Activated naive CD4-positive, alpha-beta T cell treated with anti-CD3 and anti-CD28 coated beads, Interleukin-2, amount 50 U/mL, for 72 hours (primary cell): ENCODE data around the gene INTS15. TPM values are rescaled to one million over a fixed set of nuclear protein-coding genes. Genes with fewer than 3 reads are reported as not detected.
"Not testable (repeated sequence)": the region's sequence is repeated elsewhere in the genome, so short reads cannot be mapped to it uniquely, and the experiment has no call there.

ENCODE experiments used
- ATAC-seq, 2 donors: fragments of 150-1000 bp; cut with Tn5 transposase; 2 replicates each; pipeline ENCODE4 v1.10.0; 2021; ENCODE audit warnings: mild to moderate bottlenecking in 2 of 2, moderate library complexity in 2 of 2
- DNase-seq, 2 donors: peaks; one replicate each; pipeline ENCODE4 v3.0.0; 2021 to 2022; ENCODE audit warnings: low spot score in 2 of 2
- H3K27ac Mint-ChIP-seq, 2 donors: one replicate each; pipeline ENCODE4 v1.8.0; 2022; ENCODE audit warnings: mild to moderate bottlenecking in 2 of 2, mixed read lengths in 2 of 2
- H3K36me3 Mint-ChIP-seq, 2 donors: one replicate each; pipeline ENCODE4 v1.8.0; 2022; ENCODE audit warnings: mixed read lengths in 2 of 2
- H3K9me3 Mint-ChIP-seq, 2 donors: one replicate each; pipeline ENCODE4 v1.8.0; 2022; ENCODE audit warnings: mixed read lengths in 2 of 2
- total RNA-seq, 2 donors: library from RNA; stranded (reverse); gene quantifications; one replicate each; pipeline ENCODE4 v1.2.3, GENCODE V29; 2022

Gene INTS15
- total RNA-seq, 2 donors from 2014 or later: 22.5 to 26.2 TPM

- no peak for DNase-seq
- H3K27ac Mint-ChIP-seq: peak overlapping the region; percentile 79 to 89
- no peaks in the 10 kb centered on the region for H3K9me3 Mint-ChIP-seq
- peaks cover 9 to 14% of the 10 kb centered on the region in 2 donors for H3K36me3 Mint-ChIP-seq
- no peak for ATAC-seq
Observed at GRCh38 chr7:6624246-6624611, 34.4 kb downstream of the INTS15 start.

- H3K36me3 Mint-ChIP-seq: peaks cover 0 to 3% of the 10 kb centered on the region in 2 donors
- H3K27ac Mint-ChIP-seq: no peak overlapping the region
Observed at GRCh38 chr7:6628045-6628444, 38.2 kb downstream of the INTS15 start.

GRCh38 chr7:6630007-6630849 lies 40.4 kb downstream of the INTS15 start:
- no peak for ATAC-seq
- no peak for DNase-seq
- H3K9me3 Mint-ChIP-seq: no peaks in the 10 kb centered on the region

More at GRCh38 chr7:6628045-6628444, 38.2 kb downstream of the INTS15 start:
- no peaks in the 10 kb centered on the region for H3K9me3 Mint-ChIP-seq
- ATAC-seq: no peak
- DNase-seq: no peak

GRCh38 chr7:6631605-6632004 lies 41.8 kb downstream of the INTS15 start:
- H3K27ac Mint-ChIP-seq: peak overlapping the region; percentile 3 to 65
- DNase-seq (no peak), ATAC-seq (peak; percentile 52 to 71)
- no peaks in the 10 kb centered on the region for H3K36me3 Mint-ChIP-seq
- H3K9me3 Mint-ChIP-seq: no peaks in the 10 kb centered on the region

More at GRCh38 chr7:6630007-6630849, 40.4 kb downstream of the INTS15 start:
- Mint-ChIP-seq H3K36me3 (no peaks in the 10 kb centered on the region), H3K27ac (no peak overlapping the region)

- no peak for DNase-seq
- H3K27ac Mint-ChIP-seq: peak overlapping the region in 1 of 2 donors; percentile 56
- H3K36me3 Mint-ChIP-seq: peaks cover 11 to 13% of the 10 kb centered on the region in 2 donors
- no peak for ATAC-seq
- H3K9me3 Mint-ChIP-seq: no peaks in the 10 kb centered on the region
Observed at GRCh38 chr7:6634021-6634420, 44.2 kb downstream of the INTS15 start.

- H3K27ac Mint-ChIP-seq, H3K9me3 Mint-ChIP-seq, DNase-seq, ATAC-seq: not testable (repeated sequence)
- H3K36me3 Mint-ChIP-seq: peaks cover 16 to 22% of the 10 kb centered on the region in 2 donors
Observed at GRCh38 chr7:6634971-6635370, 45.1 kb downstream of the INTS15 start.

- Mint-ChIP-seq H3K27ac (peak within 1 kb of the TSS; percentile 83 to 96), H3K9me3 (no peaks in the 10 kb centered on the region), H3K36me3 (peaks cover 19 to 27% of the 10 kb centered on the region in 2 donors)
- peak; percentile 70 to 75 for DNase-seq
- peak; percentile 77 to 81 for ATAC-seq
Observed at GRCh38 chr7:6636741-6637543, 47.1 kb downstream of the INTS15 start, which contains the start of gene ZNF316. TSS of gene ZNF316 (plus strand) at chr7:6637318. CDS start at chr7:6642410, 5,092 bp downstream.

GRCh38 chr7:6637544-6638229 lies 47.9 kb downstream of the INTS15 start:
- H3K27ac Mint-ChIP-seq: peak overlapping the region; percentile 81 to 96
- H3K36me3 Mint-ChIP-seq: peaks cover 19 to 27% of the 10 kb centered on the region in 2 donors
- H3K9me3 Mint-ChIP-seq: no peaks in the 10 kb centered on the region
- peak; percentile 61 to 83 for ATAC-seq
- peak; percentile 60 to 74 for DNase-seq

- no peak for ATAC-seq
- DNase-seq: no peak
- H3K9me3 Mint-ChIP-seq: no peaks in the 10 kb centered on the region
- H3K36me3 Mint-ChIP-seq: peaks cover 19 to 27% of the 10 kb centered on the region in 2 donors
- peak overlapping the region; percentile 55 to 81 for H3K27ac Mint-ChIP-seq
Observed at GRCh38 chr7:6639032-6639431, 49.2 kb downstream of the INTS15 start.

GRCh38 chr7:6639627-6640026 lies 49.8 kb downstream of the INTS15 start:
- peaks cover 19 to 27% of the 10 kb centered on the region in 2 donors for H3K36me3 Mint-ChIP-seq
- no peak for DNase-seq
- no peaks in the 10 kb centered on the region for H3K9me3 Mint-ChIP-seq
- peak overlapping the region; percentile 81 to 85 for H3K27ac Mint-ChIP-seq
- ATAC-seq: no peak

GRCh38 chr7:6640246-6640721 lies 50.5 kb downstream of the INTS15 start:
- H3K36me3 Mint-ChIP-seq: peaks cover 19 to 27% of the 10 kb centered on the region in 2 donors
- ATAC-seq: peak in 1 of 2 donors; percentile 44

GRCh38 chr7:6641305-6642035 lies 51.6 kb downstream of the INTS15 start:
- Mint-ChIP-seq H3K9me3 (no peaks in the 10 kb centered on the region), H3K36me3 (peaks cover 19 to 32% of the 10 kb centered on the region in 2 donors), H3K27ac (peak overlapping the region in 1 of 2 donors; percentile 66)
- ATAC-seq (no peak), DNase-seq (no peak)

More at GRCh38 chr7:6640246-6640721, 50.5 kb downstream of the INTS15 start:
- Mint-ChIP-seq H3K27ac (peak overlapping the region; percentile 81 to 85), H3K9me3 (no peaks in the 10 kb centered on the region)
- no peak for DNase-seq

- DNase-seq: no peak
- peak overlapping the region; percentile 39 to 79 for H3K27ac Mint-ChIP-seq
- no peaks in the 10 kb centered on the region for H3K9me3 Mint-ChIP-seq
- H3K36me3 Mint-ChIP-seq: peaks cover 19 to 37% of the 10 kb centered on the region in 2 donors
- no peak for ATAC-seq
Observed at GRCh38 chr7:6642239-6642839, 52.5 kb downstream of the INTS15 start.

- peak overlapping the region; percentile 41 to 79 for H3K27ac Mint-ChIP-seq
- DNase-seq (no peak), ATAC-seq (no peak)
- peaks cover 15 to 37% of the 10 kb centered on the region in 2 donors for H3K36me3 Mint-ChIP-seq
- no peaks in the 10 kb centered on the region for H3K9me3 Mint-ChIP-seq
Observed at GRCh38 chr7:6642861-6643640, 53.2 kb downstream of the INTS15 start.
